H1 (cell line): Measurements from ENCODE around the gene TBX6. TPM values are rescaled to one million over a fixed set of nuclear protein-coding genes. Genes with fewer than 3 reads are reported as not detected.

Experiments
- GTF2F1 ChIP-seq: IDR thresholded peaks from 2 replicates; pipeline ENCODE4 v1.6.1; 2012; ENCODE audit warnings: low read depth, low read length, improper control_type of control experiment, borderline replicate concordance
- JUN ChIP-seq: IDR thresholded peaks from 2 replicates; pipeline ENCODE4 v1.6.1; 2011; ENCODE audit warnings: low read depth, mild to moderate bottlenecking, improper control_type of control experiment, low read length
- SP2 ChIP-seq: IDR thresholded peaks from 2 replicates; pipeline ENCODE4 v1.6.1; 2012; ENCODE audit warnings: mild to moderate bottlenecking, low read length, inconsistent platforms
- YY1 ChIP-seq: IDR thresholded peaks from 2 replicates; pipeline ENCODE4 v1.6.1; 2011; ENCODE audit warnings: low read depth, mild to moderate bottlenecking, low read length
- polyA plus RNA-seq, 7 experiments: library from polyadenylated mRNA; depleted of rRNA in 3 of 7; stranded (reverse) in 5 of 7; unstranded in 2 of 7; fragments of >200 nt in 5 of 7; fragments of 200-250 nt in 2 of 7; gene quantifications; 1 replicate in 5 of 7; 2 replicates in 1 of 7; 4 replicates in 1 of 7; pipeline versions ENCODE4 v1.2.1 to v1.2.3, GENCODE V29; 2011 to 2013; ENCODE audit warnings: missing spikeins in 2 of 7, mixed read lengths in 2 of 7
- total RNA-seq: library from RNA; stranded (reverse); fragmentation: NEBNext Ultra II Directional; extraction: Animal tissue kit (Norgen Biotek cat#: 25700); gene quantifications from 2 replicates; pipeline ENCODE4 v1.2.1, GENCODE V29; 2021

Gene TBX6
- total and polyA plus RNA-seq, 2 of the 8 experiments (the other 6 are each of a cell fraction or from before 2014, with no cell fraction given), result 2.2 to 2.8 TPM

DNA sequence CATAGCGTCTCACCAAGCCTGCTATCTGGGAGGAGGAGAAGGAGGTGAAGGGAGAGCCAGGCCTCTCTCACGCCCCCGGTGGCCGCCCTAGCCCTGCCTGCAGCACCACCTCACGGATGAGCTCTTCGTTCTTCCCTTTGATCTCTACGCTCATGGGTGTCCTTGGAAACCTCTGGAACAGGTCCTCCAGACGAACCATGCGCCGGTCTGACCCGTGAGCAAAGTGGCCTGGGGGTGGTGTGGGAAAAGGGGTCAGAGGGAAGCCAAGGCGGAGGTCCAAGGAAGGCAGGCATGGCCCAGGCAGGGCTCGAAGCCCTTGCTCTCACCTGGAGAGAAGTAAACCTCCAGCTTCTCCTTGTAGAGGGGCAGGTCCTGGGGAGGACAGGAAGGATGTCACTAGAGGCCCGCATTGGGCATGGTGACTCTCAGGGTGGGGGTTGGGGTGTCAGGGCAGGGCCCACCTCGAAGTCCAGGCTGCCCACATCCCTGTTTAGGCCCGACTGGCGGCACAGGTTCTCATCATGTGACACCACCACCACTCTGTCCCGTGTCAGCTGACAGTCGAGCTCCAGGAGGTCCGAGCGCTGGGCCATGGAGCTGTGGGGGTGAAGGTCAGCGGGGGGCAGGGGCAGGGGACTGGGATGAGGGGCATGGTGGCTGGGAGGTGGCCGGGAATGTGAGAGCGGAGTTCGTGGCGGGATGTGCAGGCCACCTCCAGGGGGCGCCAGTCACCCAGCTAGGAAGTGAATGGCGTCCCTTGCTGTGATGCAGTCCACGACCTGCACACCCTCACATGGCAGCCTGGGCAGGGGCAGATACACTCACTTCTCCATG, 20.7 kb upstream of the TBX6 start (continued):
- TF ChIP-seq JUN (no peak), SP2 (no peak), YY1 (peak; percentile 84), GTF2F1 (no peak)
